Body of pancreas (tissue), 4 donors: ENCODE results near the gene DHDH. TPM values are rescaled to one million over a fixed set of nuclear protein-coding genes. Genes with fewer than 3 reads are reported as not detected.
"Not testable (repeated sequence)": the region's sequence is repeated elsewhere in the genome, so short reads cannot be mapped to it uniquely, and the experiment has no call there.

Experiments used
- ATAC-seq: fragments of 150-250 bp; one replicate; pipeline ENCODE4 v1.9.1; 2016
- DNase-seq, 4 donors: peaks; one replicate each; pipeline ENCODE4 v3.0.0-alpha.2; 2019
- H3K27ac ChIP-seq, 4 donors: fragments of 200-600 bp; sonication (generic); 1 replicate in 3 of 4; 2 replicates in 1 of 4; pipeline versions ENCODE4 v1.5.1 to v1.6.1; 2016 to 2019; ENCODE audit warnings: mild to moderate bottlenecking in 1 of 4, mixed read lengths in 1 of 4, moderate library complexity in 1 of 4
- H3K27me3 ChIP-seq, 2 donors: fragments of 200-600 bp; sonication (generic); one replicate each; pipeline ENCODE4 v1.6.0; 2016; ENCODE audit warnings: mild to moderate bottlenecking in 1 of 2
- H3K36me3 ChIP-seq, 2 donors: fragments of 200-600 bp; sonication (generic); replicated peaks in 1 of 2; 2 replicates each; pipeline ENCODE4 v1.5.1; 2016; ENCODE audit warnings: low read depth in 2 of 2; ENCODE audit not compliant: insufficient read depth in 1 of 2
- H3K4me1 ChIP-seq: fragments of 200-600 bp; sonication (generic); one replicate; pipeline ENCODE4 v1.6.0; 2016
- H3K4me3 ChIP-seq, 2 donors: fragments of 200-600 bp; sonication (generic); 1 replicate in 1 of 2; 2 replicates in 1 of 2; pipeline ENCODE4 v1.5.1; 2016 to 2019
- H3K9me3 ChIP-seq, 3 donors: fragments of 200-600 bp; sonication (generic); 1 replicate in 2 of 3; 2 replicates in 1 of 3; pipeline ENCODE4 v1.5.1; 2016
- CTCF ChIP-seq, 7 experiments: fragments of 450-650 bp in 4 of 7; fragments of 200-600 bp in 3 of 7; sonication (generic) in 3 of 7; IDR thresholded peaks; one replicate each; pipeline ENCODE4 v1.5.1; 2016 to 2019; ENCODE audit warnings: antibody characterized with exemption in 7 of 7
- POLR2A ChIP-seq, 3 donors: fragments of 450-650 bp; IDR thresholded peaks; one replicate each; pipeline ENCODE4 v1.6.1; 2016; ENCODE audit warnings: antibody characterized with exemption in 3 of 3, mild to moderate bottlenecking in 2 of 3
- WGBS, 2 donors: methylation state at CpG; one replicate each; pipeline ENCODE4 v1.1.5; 2017; 5-methylcytosine and 5-hydroxymethylcytosine counted together
- intact Hi-C: fragments of 100-400 bp; cut with DNase I; formaldehyde crosslinking; loops from one replicate; pipeline ENCODE4 v1.15.1; 2023
- total RNA-seq, 2 donors: library from RNA; depleted of rRNA; stranded (reverse); fragments of >200 nt; gene quantifications; one replicate each; pipeline ENCODE4 v1.1.0, GENCODE V29; 2016

The DHDH gene
- total RNA-seq, result not detected

- intact Hi-C loops, result no loop called here
- H3K36me3 ChIP-seq, result no peaks in the 10 kb centered on the region
- no peaks in the 10 kb centered on the region for H3K9me3 ChIP-seq
- ATAC-seq, result peak; percentile 95
- H3K27ac ChIP-seq, result no peak within 1 kb of the TSS
- 0 to 1% methylated on average over 7 to 43 of the region's 43 CpGs for WGBS, 2 donors
- TF ChIP-seq POLR2A (IDR thresholded peaks at IDR 0.05) (peak in 2 of 3 donors; percentile 12 to 13), CTCF (IDR thresholded peaks at IDR 0.05) (no peak)
- DNase-seq, result peak; percentile 83 to 88 (median 85)
- H3K27me3 ChIP-seq, result peaks cover 0 to 6% of the 10 kb centered on the region in 2 donors
- no peak within 1 kb of the TSS for H3K4me3 ChIP-seq
- peaks cover 13% of the 10 kb centered on the region for H3K4me1 ChIP-seq
These were observed at the start of gene DHDH for GRCh38 chr19:48933382-48933932. Gene DHDH (plus strand): TSS chr19:48933699. CDS start chr19:48933722, 23 bp downstream.

- intact Hi-C loops, result no loop called here
- Histone ChIP-seq H3K4me1 (no peaks in the 10 kb centered on the region), H3K27me3 (no peaks in the 10 kb centered on the region), H3K27ac (no peak overlapping the region), H3K36me3 (no peaks in the 10 kb centered on the region), H3K9me3 (no peaks in the 10 kb centered on the region), H3K4me3 (no peak overlapping the region)
- TF ChIP-seq POLR2A (IDR thresholded peaks at IDR 0.05), result no peak
- no peak for TF ChIP-seq CTCF (IDR thresholded peaks at IDR 0.05)
- 91 to 92% methylated on average over 7 of the region's 7 CpGs for WGBS, 2 donors
- DNase-seq (no peak), ATAC-seq (no peak)
These were observed 49.8 kb upstream of the DHDH start for GRCh38 chr19:48883726-48884125.

GRCh38 chr19:48887861-48888612, 45.5 kb upstream of the DHDH start:
- TF ChIP-seq POLR2A (IDR thresholded peaks at IDR 0.05) (no peak), CTCF (IDR thresholded peaks at IDR 0.05) (no peak)

GRCh38 chr19:48889496-48889895, 44.0 kb upstream of the DHDH start:
- H3K27me3 ChIP-seq, H3K9me3 ChIP-seq, H3K4me3 ChIP-seq, H3K27ac ChIP-seq, H3K36me3 ChIP-seq, ATAC-seq, DNase-seq, intact Hi-C loops, H3K4me1 ChIP-seq: not testable (repeated sequence)
- WGBS, 2 donors, result 48 to 80% methylated on average over 2 to 3 of the region's 3 CpGs

More at GRCh38 chr19:48887861-48888612, 45.5 kb upstream of the DHDH start:
- Histone ChIP-seq H3K9me3 (no peaks in the 10 kb centered on the region), H3K27ac (no peak overlapping the region), H3K4me1 (no peaks in the 10 kb centered on the region), H3K27me3 (no peaks in the 10 kb centered on the region), H3K4me3 (no peak overlapping the region), H3K36me3 (no peaks in the 10 kb centered on the region)
- no peak for DNase-seq
- WGBS, 2 donors, result 75 to 86% methylated on average over 12 to 21 of the region's 21 CpGs
- no peak for ATAC-seq
- intact Hi-C loops, result no loop called here

- Histone ChIP-seq H3K4me3 (no peak overlapping the region), H3K4me1 (no peaks in the 10 kb centered on the region), H3K27ac (no peak overlapping the region), H3K27me3 (no peaks in the 10 kb centered on the region), H3K36me3 (no peaks in the 10 kb centered on the region), H3K9me3 (no peaks in the 10 kb centered on the region)
- intact Hi-C loops, result no loop called here
- DNase-seq (no peak), ATAC-seq (no peak)
- 59 to 75% methylated on average over 4 of the region's 4 CpGs for whole genome bisulfite sequencing, 2 donors
- TF ChIP-seq POLR2A (IDR thresholded peaks at IDR 0.05) (no peak), CTCF (IDR thresholded peaks at IDR 0.05) (no peak)
These were observed 42.9 kb upstream of the DHDH start for GRCh38 chr19:48890551-48890950.
